GM21723 (cell line): ENCODE measurements around the gene ADAMTSL1.

Experiments used
- ATAC-seq: cut with Tn5 transposase; IDR thresholded peaks from one replicate; pipeline ENCODE4 v1.9.1; 2021; ENCODE audit warnings: mild to moderate bottlenecking, moderate library complexity; ENCODE audit not compliant: unreplicated experiment

The ADAMTSL1 gene

DNA sequence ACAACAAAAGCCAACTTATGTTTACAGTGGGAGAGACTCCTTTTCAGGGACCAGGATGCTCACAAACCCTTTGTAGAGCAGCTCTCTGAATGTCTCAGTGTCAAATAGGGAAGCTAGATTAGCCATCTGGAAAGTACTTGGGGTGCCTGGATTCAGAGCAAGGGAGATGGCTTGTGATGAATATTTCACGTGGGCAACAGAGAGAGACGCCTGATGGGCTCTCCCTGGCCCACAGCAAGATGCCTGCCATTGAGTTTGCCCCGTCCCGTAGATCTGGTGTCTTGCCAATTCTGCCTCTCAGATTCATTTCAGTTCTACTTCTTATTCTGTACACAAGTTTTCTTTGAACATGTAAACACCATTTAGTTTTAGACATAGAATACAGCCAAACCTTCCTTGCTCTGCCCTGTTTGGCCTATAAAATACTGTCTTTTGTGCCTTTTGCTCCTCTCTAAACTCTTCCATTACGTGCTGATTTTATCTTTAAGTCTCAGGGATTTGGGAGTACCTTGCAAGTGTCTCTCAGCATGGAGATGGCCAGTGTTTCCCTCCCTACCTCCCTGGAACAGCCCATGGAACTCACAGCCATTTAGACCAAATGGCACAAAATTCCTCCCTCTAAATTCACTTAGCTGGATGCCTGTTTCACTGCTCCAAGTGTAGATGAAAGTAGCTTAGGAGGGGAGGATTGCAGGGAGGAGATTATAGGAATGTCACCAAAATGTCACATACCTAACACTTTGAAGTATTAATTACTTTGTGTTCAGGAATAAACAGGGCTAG, 324.7 kb downstream of the ADAMTSL1 start:
- ATAC-seq, result no peak

DNA sequence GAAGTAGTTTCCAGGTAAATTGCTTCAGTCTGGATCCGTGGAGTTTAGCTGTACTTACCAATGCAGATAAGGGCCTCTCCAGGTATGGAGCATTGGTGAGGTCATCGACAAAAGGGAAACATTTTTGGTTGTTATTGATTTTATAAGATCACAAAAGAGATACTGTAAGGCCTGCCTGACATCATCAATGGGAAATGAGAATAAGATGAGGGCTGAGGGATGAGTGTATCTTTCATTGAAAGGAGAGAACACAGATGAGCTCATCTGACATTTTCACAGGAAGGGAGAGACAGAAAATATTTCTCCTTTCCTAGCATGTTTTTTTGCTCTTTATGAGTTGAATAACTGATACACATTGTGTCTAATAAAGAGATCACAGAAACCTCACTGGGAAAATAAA, 325.5 kb downstream of the ADAMTSL1 start:
- ATAC-seq, result no peak

DNA sequence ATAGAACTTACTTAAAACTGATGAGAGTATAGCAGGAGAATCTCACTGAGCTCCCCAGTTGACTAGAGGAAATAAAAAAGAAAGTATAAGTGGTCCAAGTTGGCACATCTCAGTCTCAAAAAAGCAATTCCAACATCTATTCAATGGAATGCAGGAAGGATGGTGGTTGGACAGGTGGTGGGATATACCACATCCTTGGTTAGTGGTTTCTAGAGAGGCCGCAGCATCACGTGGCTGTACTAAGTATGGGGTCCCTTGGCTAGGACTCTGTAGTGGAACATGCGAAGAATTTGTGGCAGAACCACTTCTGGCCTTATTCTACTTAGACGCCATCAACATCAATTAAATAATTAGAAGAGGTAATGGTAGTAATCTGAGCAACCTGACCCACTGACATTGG, 326.6 kb downstream of the ADAMTSL1 start:
- no peak for ATAC-seq

DNA sequence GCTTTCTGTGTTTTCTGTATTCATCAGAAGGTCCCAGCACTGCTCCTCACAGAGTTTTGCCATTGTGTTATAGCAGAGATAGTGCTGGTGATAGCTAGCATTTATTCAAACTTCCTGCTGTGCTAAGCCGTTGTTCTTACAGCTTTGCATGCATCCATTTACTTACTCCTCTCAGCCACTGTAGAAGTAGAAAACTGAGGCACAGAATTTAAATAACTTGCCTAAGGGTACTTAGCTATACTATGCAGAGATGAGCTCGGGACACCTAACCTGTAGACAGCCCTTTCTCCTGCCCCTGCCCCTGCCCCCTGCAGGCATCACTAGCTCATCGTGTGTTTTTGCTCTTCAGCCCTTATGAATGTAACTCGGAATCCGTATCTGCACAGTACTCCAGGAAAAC, 331.4 kb downstream of the ADAMTSL1 start:
- ATAC-seq, result no peak

DNA sequence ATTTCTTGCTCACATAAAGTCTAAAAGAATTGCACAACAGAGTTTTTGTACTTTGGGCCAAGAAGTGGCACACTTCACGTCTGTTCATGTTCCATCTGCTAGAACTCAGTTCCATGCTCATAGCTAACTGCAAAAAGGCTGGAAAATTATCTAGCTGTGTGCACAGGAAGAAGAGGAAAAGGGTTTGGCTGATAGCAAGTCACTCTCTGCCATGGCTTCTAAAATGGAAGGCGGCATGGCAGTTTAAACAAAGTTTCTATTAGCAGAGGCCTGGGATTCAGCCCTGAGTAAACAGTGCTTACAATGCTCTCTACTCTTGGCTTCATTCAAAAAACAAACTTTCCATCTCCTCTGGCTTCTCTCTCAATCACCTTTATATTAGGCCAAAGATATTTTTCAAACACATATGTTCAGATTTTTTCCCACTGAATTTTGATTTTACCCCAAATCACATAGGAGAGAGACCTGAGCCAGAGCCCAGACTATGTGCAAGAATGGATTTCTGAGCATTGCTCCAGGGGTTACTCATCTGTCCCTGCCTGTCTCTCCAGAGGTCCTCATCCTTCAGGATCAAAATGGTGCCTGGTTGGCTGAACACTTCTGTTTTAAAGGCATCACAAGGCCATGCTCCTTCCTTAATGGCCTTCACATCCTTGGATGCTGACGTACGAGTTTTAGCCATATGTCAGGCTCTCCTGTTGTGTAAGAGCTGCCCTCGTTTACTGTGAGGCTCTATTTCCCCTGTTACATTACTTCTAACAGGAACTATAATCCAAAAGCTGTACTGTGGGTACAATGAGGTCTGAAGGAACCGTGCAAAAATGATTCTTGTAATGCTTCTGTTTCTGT, 332.5 kb downstream of the ADAMTSL1 start:
- no peak for ATAC-seq

- ATAC-seq, result no peak
These were observed 336.6 kb downstream of the ADAMTSL1 start for GRCh38 chr9:18810581-18810980.

GRCh38 chr9:18811171-18811570, 337.2 kb downstream of the ADAMTSL1 start:
- no peak for ATAC-seq

DNA sequence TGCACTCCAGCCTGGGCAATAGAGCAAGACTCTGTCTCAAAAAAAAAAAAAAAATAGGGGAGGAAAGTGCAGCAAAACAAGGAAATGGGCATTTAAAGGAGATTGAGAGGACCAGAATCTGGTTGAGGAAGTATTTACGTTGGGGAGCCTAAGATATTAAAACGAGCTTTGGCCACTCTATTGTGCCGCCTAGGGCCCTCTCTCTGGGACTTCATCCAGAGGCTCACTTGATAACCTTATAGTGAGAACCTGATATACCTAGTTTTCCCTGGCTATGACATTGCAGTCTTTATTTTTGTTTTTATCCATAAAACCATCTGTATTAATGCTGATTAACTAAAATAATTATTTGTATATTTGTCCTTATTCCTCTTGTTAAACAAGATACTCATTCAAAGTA, 345.5 kb downstream of the ADAMTSL1 start:
- no peak for ATAC-seq

DNA sequence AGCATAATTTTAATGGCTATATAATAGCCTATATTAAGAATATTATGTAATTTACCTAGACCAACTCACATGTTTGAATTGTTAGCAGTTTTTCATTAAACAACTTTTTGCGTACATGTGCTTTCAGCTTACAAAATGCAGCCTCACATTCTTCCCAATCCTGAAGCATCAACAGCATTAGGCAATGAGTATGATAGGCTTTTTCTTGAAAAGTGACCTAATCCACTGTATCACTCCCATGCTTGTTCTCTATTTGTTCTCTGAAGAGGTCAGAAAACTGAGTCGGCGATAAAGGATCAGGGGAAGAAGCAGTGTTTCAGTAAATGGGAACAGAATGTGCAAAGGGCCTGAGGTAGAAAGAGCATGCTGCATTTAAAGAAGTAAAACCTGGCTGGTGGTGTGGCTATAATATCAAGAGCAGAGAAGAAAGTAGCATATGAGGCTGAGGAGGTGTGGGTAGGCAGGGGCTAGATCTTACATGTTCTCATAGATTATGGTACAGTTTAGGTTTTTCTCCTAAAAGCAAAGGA, 346.7 kb downstream of the ADAMTSL1 start:
- ATAC-seq, result no peak

GRCh38 chr9:18821788-18822187, 347.8 kb downstream of the ADAMTSL1 start:
- no peak for ATAC-seq

GRCh38 chr9:18822850-18823249, 348.9 kb downstream of the ADAMTSL1 start:
- ATAC-seq, result no peak

DNA sequence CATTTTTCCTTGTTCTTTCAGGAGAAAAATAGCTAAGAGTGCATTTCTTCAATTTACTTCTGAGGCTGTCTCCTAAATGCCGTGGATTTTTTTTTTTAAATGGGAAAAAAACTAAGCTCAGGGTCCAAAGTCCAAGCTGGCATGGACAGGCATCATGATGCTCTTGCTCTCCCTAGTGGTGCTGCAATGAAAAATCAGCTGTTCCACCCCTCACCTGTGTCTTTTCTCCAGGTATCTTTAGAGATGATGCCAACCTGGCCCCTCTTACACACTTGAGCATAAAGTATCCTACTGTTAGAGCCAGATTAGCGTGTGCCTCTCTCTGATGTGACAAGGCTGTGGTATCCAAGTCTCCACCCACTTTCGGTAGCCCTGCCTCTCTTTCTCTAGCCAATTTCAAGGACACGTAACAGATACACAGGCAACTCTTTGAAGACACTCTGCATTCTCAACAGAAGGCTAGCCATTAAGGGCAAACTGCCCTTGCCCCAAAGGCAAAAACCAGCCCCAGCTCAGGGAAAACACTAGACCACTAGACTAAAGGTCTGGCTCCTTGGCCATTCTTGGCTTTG, 350.2 kb downstream of the ADAMTSL1 start:
- ATAC-seq, result no peak

- ATAC-seq, result no peak
These were observed 351.8 kb downstream of the ADAMTSL1 start for GRCh38 chr9:18825656-18826170.

GRCh38 chr9:18826248-18826647, 352.3 kb downstream of the ADAMTSL1 start:
- no peak for ATAC-seq

GRCh38 chr9:18829066-18829465, 355.1 kb downstream of the ADAMTSL1 start:
- no peak for ATAC-seq

DNA sequence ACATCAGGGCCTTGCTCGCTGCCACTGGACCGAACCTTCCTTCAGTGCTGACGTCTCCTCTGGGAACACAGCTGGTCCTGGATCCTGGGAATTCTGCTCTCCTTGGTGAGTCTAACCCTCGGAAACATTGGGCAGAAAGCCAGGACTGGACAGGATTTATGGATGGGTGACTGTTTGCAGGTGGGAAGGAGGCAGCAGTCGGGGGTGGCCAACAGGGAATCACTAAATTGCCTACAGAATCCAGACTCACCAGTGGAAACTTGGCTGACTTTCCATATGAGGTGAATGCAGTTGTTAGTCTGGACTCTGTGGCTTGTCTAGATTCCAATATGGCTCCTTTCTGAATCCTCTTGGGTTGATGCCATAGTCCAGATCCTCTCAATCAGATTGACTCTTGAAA, 355.9 kb downstream of the ADAMTSL1 start:
- no peak for ATAC-seq

DNA sequence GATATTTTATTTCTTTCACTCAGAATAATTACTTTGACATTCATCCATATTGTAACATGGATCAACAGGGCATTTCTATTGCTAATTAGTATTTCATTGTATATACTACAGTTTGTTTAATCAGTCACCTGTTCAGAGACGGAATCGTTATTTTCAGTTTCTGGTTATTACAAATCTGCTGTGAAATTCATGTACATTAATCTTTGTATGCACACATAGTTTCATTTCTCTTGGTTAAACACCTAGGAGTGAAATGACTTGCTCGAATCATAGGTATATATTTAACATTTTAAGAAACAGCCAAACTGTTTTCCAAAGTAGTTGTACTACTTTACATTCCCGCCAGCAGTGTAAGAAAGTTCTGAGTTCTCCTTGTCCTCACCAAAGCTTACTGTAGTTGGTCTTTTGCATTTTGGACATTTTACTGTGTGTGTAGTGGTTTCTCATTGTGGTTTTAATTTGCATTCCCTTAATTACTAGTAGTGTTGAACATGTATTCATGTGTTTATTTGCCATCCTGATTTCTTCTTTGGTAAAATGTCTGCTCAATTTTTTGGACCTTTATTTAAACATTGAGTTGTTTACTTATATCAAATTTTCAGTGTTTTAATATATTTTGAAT, 360.9 kb downstream of the ADAMTSL1 start:
- peak; percentile 78 for ATAC-seq

- no peak for ATAC-seq
These were observed 363.4 kb downstream of the ADAMTSL1 start for GRCh38 chr9:18837402-18837801.

- ATAC-seq, result no peak
These were observed 373.8 kb downstream of the ADAMTSL1 start for GRCh38 chr9:18847576-18848275.

DNA sequence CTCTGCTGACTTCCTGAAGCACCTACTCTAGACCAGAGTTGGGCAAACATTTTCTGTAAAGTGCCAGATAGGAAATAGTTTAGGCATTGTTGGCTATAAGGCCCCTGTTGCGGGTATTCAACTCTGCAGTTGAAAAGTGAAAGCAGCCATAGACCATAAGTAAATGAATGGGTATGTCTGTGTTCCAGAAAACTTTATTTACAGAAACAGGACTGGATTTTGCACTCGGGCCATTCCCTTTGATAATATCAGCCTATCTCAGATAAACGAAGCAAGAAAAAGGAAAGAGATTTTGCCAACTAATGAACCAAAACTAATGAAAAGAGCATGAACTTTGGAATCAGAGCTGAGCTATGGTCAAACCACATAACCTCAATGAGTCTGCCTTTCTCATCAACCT, 374.7 kb downstream of the ADAMTSL1 start:
- ATAC-seq, result no peak
